Stimulated activated naive B cell treated with anti-CD40 and anti-IgM and Interleukin-4, amounts not matched to agents 10 μg/mL and 1 μg/mL and 100 μg/mL, for 72 hours (primary cell): ENCODE results near the gene CFAP20DC.
"Not testable (repeated sequence)": the region's sequence is repeated elsewhere in the genome, so short reads cannot be mapped to it uniquely, and the experiment has no call there.

Experiments
- ATAC-seq, 2 donors: fragments of 150-1000 bp; cut with Tn5 transposase; replicated peaks; 2 replicates each; pipeline ENCODE4 v1.10.0; 2021; ENCODE audit warnings: moderate library complexity in 1 of 2
- DNase-seq: peaks from one replicate; pipeline ENCODE4 v3.0.0; 2021
- H3K27ac Mint-ChIP-seq: one replicate; pipeline ENCODE4 v1.8.0; 2022; ENCODE audit warnings: mild to moderate bottlenecking, mixed read lengths
- H3K27me3 Mint-ChIP-seq, 2 donors: one replicate each; pipeline ENCODE4 v1.8.0; 2022; ENCODE audit warnings: mixed read lengths in 2 of 2
- H3K36me3 Mint-ChIP-seq, 2 donors: one replicate each; pipeline ENCODE4 v1.8.0; 2022; ENCODE audit warnings: mixed read lengths in 2 of 2, mild to moderate bottlenecking in 1 of 2
- H3K4me1 Mint-ChIP-seq, 2 donors: one replicate each; pipeline ENCODE4 v1.8.0; 2022; ENCODE audit warnings: mixed read lengths in 2 of 2, mild to moderate bottlenecking in 1 of 2
- H3K4me3 Mint-ChIP-seq, 2 donors: one replicate each; pipeline ENCODE4 v1.8.0; 2022; ENCODE audit warnings: mild to moderate bottlenecking in 2 of 2, mixed read lengths in 2 of 2, moderate library complexity in 1 of 2
- H3K9me3 Mint-ChIP-seq, 2 donors: one replicate each; pipeline ENCODE4 v1.8.0; 2022; ENCODE audit warnings: mixed read lengths in 2 of 2, mild to moderate bottlenecking in 1 of 2

Gene CFAP20DC

GRCh38 chr3:58704745-58705144 lies 345.1 kb downstream of the CFAP20DC start:
- no peak for DNase-seq
- Mint-ChIP-seq H3K4me1 (no peaks in the 10 kb centered on the region), H3K9me3 (peaks cover 0 to 1% of the 10 kb centered on the region in 2 donors), H3K27ac (no peak overlapping the region), H3K36me3 (peaks cover 0 to 2% of the 10 kb centered on the region in 2 donors), H3K4me3 (no peak overlapping the region), H3K27me3 (no peaks in the 10 kb centered on the region)
- no peak for ATAC-seq

- H3K4me1 Mint-ChIP-seq, H3K36me3 Mint-ChIP-seq, DNase-seq, H3K4me3 Mint-ChIP-seq, H3K27me3 Mint-ChIP-seq, H3K9me3 Mint-ChIP-seq, H3K27ac Mint-ChIP-seq, ATAC-seq: not testable (repeated sequence)
Measured at GRCh38 chr3:58704304-58704703, 345.5 kb downstream of the CFAP20DC start.

GRCh38 chr3:58698246-58698645 lies 351.6 kb downstream of the CFAP20DC start:
- Mint-ChIP-seq H3K4me1 (peaks cover 0 to 5% of the 10 kb centered on the region in 2 donors), H3K36me3 (no peaks in the 10 kb centered on the region), H3K27ac (no peak overlapping the region), H3K4me3 (no peak overlapping the region), H3K27me3 (no peaks in the 10 kb centered on the region), H3K9me3 (peaks cover 0 to 1% of the 10 kb centered on the region in 2 donors)
- no peak for DNase-seq
- no peak for ATAC-seq

GRCh38 chr3:58697561-58697960 lies 352.3 kb downstream of the CFAP20DC start:
- H3K9me3 Mint-ChIP-seq: peaks cover 0 to 1% of the 10 kb centered on the region in 2 donors
- no peaks in the 10 kb centered on the region for H3K27me3 Mint-ChIP-seq
- H3K4me3 Mint-ChIP-seq: no peak overlapping the region
- no peak for ATAC-seq
- no peak overlapping the region for H3K27ac Mint-ChIP-seq
- peaks cover 0 to 5% of the 10 kb centered on the region in 2 donors for H3K4me1 Mint-ChIP-seq
- H3K36me3 Mint-ChIP-seq: no peaks in the 10 kb centered on the region
- no peak for DNase-seq

- not testable (repeated sequence) for H3K4me1 Mint-ChIP-seq, H3K9me3 Mint-ChIP-seq, H3K36me3 Mint-ChIP-seq, DNase-seq, H3K4me3 Mint-ChIP-seq, H3K27ac Mint-ChIP-seq, H3K27me3 Mint-ChIP-seq, ATAC-seq
Measured at GRCh38 chr3:58696813-58697212, 353.0 kb downstream of the CFAP20DC start.

- no peaks in the 10 kb centered on the region for H3K36me3 Mint-ChIP-seq
- no peak overlapping the region for H3K4me3 Mint-ChIP-seq
- H3K4me1 Mint-ChIP-seq: peaks cover 0 to 5% of the 10 kb centered on the region in 2 donors
- H3K27me3 Mint-ChIP-seq: no peaks in the 10 kb centered on the region
- DNase-seq (no peak), ATAC-seq (no peak)
- peaks cover 0 to 3% of the 10 kb centered on the region in 2 donors for H3K9me3 Mint-ChIP-seq
- H3K27ac Mint-ChIP-seq: no peak overlapping the region
Measured at GRCh38 chr3:58696093-58696492, 353.7 kb downstream of the CFAP20DC start.

GRCh38 chr3:58695284-58695683 lies 354.5 kb downstream of the CFAP20DC start:
- H3K9me3 Mint-ChIP-seq, H3K27ac Mint-ChIP-seq, H3K4me1 Mint-ChIP-seq, H3K4me3 Mint-ChIP-seq, H3K36me3 Mint-ChIP-seq, DNase-seq, H3K27me3 Mint-ChIP-seq, ATAC-seq: not testable (repeated sequence)

GRCh38 chr3:58693940-58694850 lies 355.6 kb downstream of the CFAP20DC start:
- peaks cover 0 to 5% of the 10 kb centered on the region in 2 donors for H3K4me1 Mint-ChIP-seq
- H3K36me3 Mint-ChIP-seq: no peaks in the 10 kb centered on the region
- peak overlapping the region; percentile 63 for H3K27ac Mint-ChIP-seq
- no peak overlapping the region for H3K4me3 Mint-ChIP-seq
- ATAC-seq (peak; percentile 87 to 88), DNase-seq (peak; percentile 9)
- H3K27me3 Mint-ChIP-seq: peaks cover 0 to 7% of the 10 kb centered on the region in 2 donors
- peaks cover 0 to 5% of the 10 kb centered on the region in 2 donors for H3K9me3 Mint-ChIP-seq

GRCh38 chr3:58692484-58692883 lies 357.3 kb downstream of the CFAP20DC start:
- H3K27me3 Mint-ChIP-seq: peaks cover 0 to 16% of the 10 kb centered on the region in 2 donors
- DNase-seq: no peak
- H3K27ac Mint-ChIP-seq: no peak overlapping the region
- no peak for ATAC-seq
- no peak overlapping the region for H3K4me3 Mint-ChIP-seq
- H3K36me3 Mint-ChIP-seq: no peaks in the 10 kb centered on the region
- H3K4me1 Mint-ChIP-seq: peaks cover 0 to 5% of the 10 kb centered on the region in 2 donors
- H3K9me3 Mint-ChIP-seq: peaks cover 0 to 5% of the 10 kb centered on the region in 2 donors
